ENCODE data around the gene KRT85. TPM values are rescaled to one million over a fixed set of nuclear protein-coding genes. Genes with fewer than 3 reads are reported as not detected.

KRT85 gene
- total and polyA plus RNA-seq, 2 of the 13 experiments (the other 11 are each of a cell fraction or from before 2014, with no cell fraction given): not detected

- H3K27ac ChIP-seq (ENCODE audit: extremely low read length, insufficient read depth, low read length): no peak overlapping the region
- FAIRE-seq: no peak
- H4K20me1 ChIP-seq (ENCODE audit: insufficient read depth, low read length): 0 out of 2 replicates have a peak, but pooled peaks cover 2% of the 10 kb centered on the region
- BruUV-seq (replicated peaks): no TSS peak
- no peak overlapping the region for H3K9ac ChIP-seq (ENCODE audit: insufficient read depth, low read depth, low read length)
- no peaks in the 10 kb centered on the region for H3K79me2 ChIP-seq (ENCODE audit: insufficient read depth, low read length)
- H2AFZ ChIP-seq (ENCODE audit: low read length): no peak overlapping the region
- no peaks in the 10 kb centered on the region for H3K9me3 ChIP-seq (ENCODE audit: low read length)
- no peak for ATAC-seq
- 0% methylated on average over 1 of the region's 1 CpG for WGBS (ENCODE audit: low lambda C conversion rate)
- H3K4me1 ChIP-seq (ENCODE audit: insufficient read depth, low read length): no peaks in the 10 kb centered on the region
- POLR2A ChIA-PET: no interaction called here
- peaks cover 1 to 17% of the 10 kb centered on the region in 2 experiments; a peak in 4 of 5 replicates for H3K27me3 ChIP-seq (ENCODE audit: control insufficient read depth in 1 of 2, insufficient read depth in 2 of 2, low read length in 2 of 2)
- no peaks in the 10 kb centered on the region for H3K36me3 ChIP-seq (replicated peaks in 1 of 2; ENCODE audit: control insufficient read depth in 1 of 2, insufficient read depth in 2 of 2, low read length in 2 of 2)
- CTCF ChIA-PET (ENCODE audit: low intra/inter-chr PET ratio, low total read pairs): no interaction called here
- no peak overlapping the region for H3K4me2 ChIP-seq (ENCODE audit: low read depth, low read length)
- TF ChIP-seq CREB1 (IDR thresholded peaks at IDR 0.05): peak; percentile 52; the same call in 1 of the 2 replicates
- TF ChIP-seq CREB1 (CRISPR knock-in tag; IDR thresholded peaks at IDR 0.05): no peak
- TF ChIP-seq PBX3 (CRISPR knock-in tag; IDR thresholded peaks at IDR 0.05; ENCODE audit: borderline replicate concordance): no peak
- H3K4me3 ChIP-seq (replicated peaks in 1 of 3; ENCODE audit: insufficient read depth in 1 of 3, low read depth in 2 of 3, low read length in 3 of 3): no peak overlapping the region
- in situ Hi-C loops (cut with HindIII; ENCODE audit: extremely low pct_ligation_motif_present, low pct_unique_long_range_greater_than_20kb): loop anchor here (25.0 kb wide), 1 partner anchor 589 kb away; no protein-coding TSS in a partner anchor
- no peak for DNase-seq (ENCODE audit: low spot score)
- intact Hi-C loops (cut with micrococcal nuclease; ENCODE audit: unreplicated experiment): no loop called here
Observed at GRCh38 chr12:52398176-52398575, 30.9 kb upstream of the KRT85 start.

GRCh38 chr12:52396656-52397055 lies 29.4 kb upstream of the KRT85 start:
- ATAC-seq (no peak), FAIRE-seq (no peak), DNase-seq (ENCODE audit: low spot score) (no peak)
- in situ Hi-C loops (cut with HindIII; ENCODE audit: extremely low pct_ligation_motif_present, low pct_unique_long_range_greater_than_20kb): loop anchor here (25.0 kb wide), 1 partner anchor 591 kb away; no protein-coding TSS in a partner anchor
- TF ChIP-seq WIZ (CRISPR knock-in tag; IDR thresholded peaks at IDR 0.05) (no peak), ZNF713 (CRISPR knock-in tag; IDR thresholded peaks at IDR 0.05) (no peak), KLF16 (CRISPR knock-in tag; IDR thresholded peaks at IDR 0.05) (no peak), RAD51 (IDR thresholded peaks at IDR 0.05; ENCODE audit: borderline replicate concordance) (no peak), RBFOX2 (IDR thresholded peaks at IDR 0.05; ENCODE audit: low read depth, low read length) (no peak), ZNF75D (CRISPR knock-in tag; IDR thresholded peaks at IDR 0.05; ENCODE audit: borderline replicate concordance) (no peak), ZNF513 (CRISPR knock-in tag; conservative IDR thresholded peaks at IDR 0.05) (no peak), ZNF496 (CRISPR knock-in tag; IDR thresholded peaks at IDR 0.05; ENCODE audit: insufficient replicate concordance) (no peak), ZNF484 (CRISPR knock-in tag; IDR thresholded peaks at IDR 0.05; ENCODE audit: borderline replicate concordance, low read depth) (no peak), TCF7 (IDR thresholded peaks at IDR 0.05; ENCODE audit: low read depth) (no peak), ZNF800 (CRISPR knock-in tag; IDR thresholded peaks at IDR 0.05) (no peak), CBX5 (CRISPR knock-in tag; IDR thresholded peaks at IDR 0.05; ENCODE audit: borderline replicate concordance) (no peak)
- Histone ChIP-seq H4K20me1 (ENCODE audit: insufficient read depth, low read length) (0 out of 2 replicates have a peak, but pooled peaks cover under 1% of the 10 kb centered on the region), H3K36me3 (replicated peaks in 1 of 2; ENCODE audit: control insufficient read depth in 1 of 2, insufficient read depth in 2 of 2, low read length in 2 of 2) (no peaks in the 10 kb centered on the region), H3K4me2 (ENCODE audit: low read depth, low read length) (no peak overlapping the region), H3K9ac (ENCODE audit: insufficient read depth, low read depth, low read length) (no peak overlapping the region), H3K4me3 (replicated peaks in 1 of 3; ENCODE audit: insufficient read depth in 1 of 3, low read depth in 2 of 3, low read length in 3 of 3) (no peak overlapping the region), H3K27me3 (ENCODE audit: control insufficient read depth in 1 of 2, insufficient read depth in 2 of 2, low read length in 2 of 2) (peaks cover 0 to 9% of the 10 kb centered on the region in 2 experiments; a peak in 3 of 5 replicates), H3K27ac (ENCODE audit: extremely low read length, insufficient read depth, low read length) (no peak overlapping the region), H2AFZ (ENCODE audit: low read length) (no peak overlapping the region), H3K9me3 (ENCODE audit: low read length) (no peaks in the 10 kb centered on the region), H3K4me1 (ENCODE audit: insufficient read depth, low read length) (no peaks in the 10 kb centered on the region), H3K79me2 (ENCODE audit: insufficient read depth, low read length) (no peaks in the 10 kb centered on the region)
- POLR2A ChIA-PET: no interaction called here
- 37% methylated on average over 6 of the region's 8 CpGs for WGBS (ENCODE audit: low lambda C conversion rate)
- CTCF ChIA-PET (ENCODE audit: low intra/inter-chr PET ratio, low total read pairs): no interaction called here
- intact Hi-C loops (cut with micrococcal nuclease; ENCODE audit: unreplicated experiment): no loop called here
- BruUV-seq (replicated peaks): no TSS peak
